Activated naive CD8-positive, alpha-beta T cell treated with anti-CD3 and anti-CD28 coated beads, Interleukin-2, amount 50 U/mL, for 24 hours (primary cell): Measurements from ENCODE around the gene CTSA.

ENCODE experiments used
- ATAC-seq: fragments of 150-1000 bp; cut with Tn5 transposase; one replicate; pipeline ENCODE4 v1.10.0; 2021
- DNase-seq: peaks from one replicate; pipeline ENCODE4 v3.0.0; 2021
- H3K27ac Mint-ChIP-seq: one replicate; pipeline ENCODE4 v1.8.0; 2021; ENCODE audit warnings: mild to moderate bottlenecking, mixed read lengths
- H3K27me3 Mint-ChIP-seq: one replicate; pipeline ENCODE4 v1.8.0; 2021; ENCODE audit warnings: mixed read lengths
- H3K36me3 Mint-ChIP-seq: one replicate; pipeline ENCODE4 v1.8.0; 2021; ENCODE audit warnings: low read depth, mixed read lengths
- H3K4me1 Mint-ChIP-seq: one replicate; pipeline ENCODE4 v1.8.0; 2021; ENCODE audit warnings: mixed read lengths
- H3K4me3 Mint-ChIP-seq: one replicate; pipeline ENCODE4 v1.8.0; 2021; ENCODE audit warnings: mild to moderate bottlenecking, moderate library complexity, mixed read lengths
- H3K9me3 Mint-ChIP-seq: one replicate; pipeline ENCODE4 v1.8.0; 2021; ENCODE audit warnings: mixed read lengths

The CTSA gene

GRCh38 chr20:45911486-45912343 is 20.6 kb downstream of the CTSA start, which contains the start of gene PLTP:
TSS of gene PLTP (minus strand) at chr20:45912155. CDS start at chr20:45911452, 703 bp downstream.
- DNase-seq (peak; percentile 54), ATAC-seq (no peak)
- H3K27me3 Mint-ChIP-seq, result peaks cover 7% of the 10 kb centered on the region
- H3K36me3 Mint-ChIP-seq, result no peaks in the 10 kb centered on the region
- peak within 1 kb of the TSS; percentile 83 for H3K4me3 Mint-ChIP-seq
- H3K4me1 Mint-ChIP-seq, result peaks cover 22% of the 10 kb centered on the region
- no peaks in the 10 kb centered on the region for H3K9me3 Mint-ChIP-seq
- H3K27ac Mint-ChIP-seq, result peak within 1 kb of the TSS; percentile 81

DNA sequence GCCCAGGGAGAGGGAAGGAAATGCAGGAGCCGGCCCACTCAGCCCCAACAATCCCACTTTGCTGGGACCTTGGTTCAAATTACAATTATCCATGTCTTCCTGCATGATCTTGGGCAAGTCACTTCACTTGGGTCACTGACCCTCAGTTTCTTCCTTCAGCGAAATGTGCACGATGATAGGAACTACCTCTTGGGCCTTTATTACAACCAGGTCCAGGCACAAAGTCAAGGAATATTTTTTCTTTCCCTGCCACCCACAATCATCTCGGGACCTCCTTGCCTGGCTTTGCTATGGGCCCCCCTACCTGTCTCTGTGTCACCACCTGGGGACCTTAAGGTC is 21.2 kb downstream of the CTSA start:
- no peak for ATAC-seq

DNA sequence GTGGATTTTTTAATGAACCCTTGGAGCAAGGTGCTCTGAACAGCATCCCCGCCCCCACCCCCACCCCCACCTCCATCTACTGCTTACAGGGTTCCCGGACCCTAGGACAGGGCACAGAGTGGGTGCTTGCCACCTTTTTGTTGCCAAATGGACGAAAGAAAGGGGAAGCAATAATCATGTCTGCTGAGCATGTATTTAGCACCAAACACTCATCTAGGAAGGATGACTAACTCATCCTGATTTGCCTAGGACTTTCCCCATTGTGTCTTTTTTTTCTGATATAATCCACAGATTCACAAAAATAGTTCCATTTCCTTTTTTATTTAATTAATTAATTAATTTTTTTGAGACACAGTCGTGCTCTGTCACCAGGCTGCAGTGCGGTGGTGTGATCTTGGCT is 22.0 kb downstream of the CTSA start:
- DNase-seq, result no peak
- Mint-ChIP-seq H3K9me3 (no peaks in the 10 kb centered on the region), H3K4me1 (peaks cover 22% of the 10 kb centered on the region), H3K27me3 (peaks cover 9% of the 10 kb centered on the region), H3K36me3 (no peaks in the 10 kb centered on the region), H3K27ac (no peak overlapping the region), H3K4me3 (no peak overlapping the region)
- ATAC-seq, result no peak

More for the DNA sequence above, 21.2 kb downstream of the CTSA start:
- Mint-ChIP-seq H3K27me3 (peaks cover 7% of the 10 kb centered on the region), H3K4me3 (peak overlapping the region; percentile 83), H3K27ac (peak overlapping the region; percentile 42), H3K9me3 (no peaks in the 10 kb centered on the region), H3K36me3 (no peaks in the 10 kb centered on the region), H3K4me1 (peaks cover 22% of the 10 kb centered on the region)
- no peak for DNase-seq

DNA sequence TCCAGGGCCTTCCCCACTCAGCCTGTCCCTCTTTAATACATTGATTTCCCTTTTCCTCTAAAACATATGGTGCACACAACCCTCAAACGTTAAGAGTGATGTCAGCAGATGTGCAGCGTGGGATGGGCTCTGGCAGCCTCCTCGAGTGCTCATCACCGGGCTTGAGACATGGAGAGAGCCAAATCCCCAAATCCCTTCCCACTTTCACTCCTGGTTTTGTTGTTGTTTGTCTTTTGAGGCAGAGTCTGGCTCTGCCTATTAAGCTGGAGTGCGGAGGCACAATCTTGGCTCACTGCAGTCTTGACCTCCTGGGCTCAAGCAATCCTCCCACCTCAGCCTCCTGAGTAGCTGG is 26.6 kb downstream of the CTSA start:
- Mint-ChIP-seq H3K27me3 (peaks cover 20% of the 10 kb centered on the region), H3K27ac (no peak overlapping the region), H3K9me3 (no peaks in the 10 kb centered on the region), H3K36me3 (no peaks in the 10 kb centered on the region), H3K4me1 (peaks cover 9% of the 10 kb centered on the region), H3K4me3 (no peak overlapping the region)
- DNase-seq (no peak), ATAC-seq (no peak)

DNA sequence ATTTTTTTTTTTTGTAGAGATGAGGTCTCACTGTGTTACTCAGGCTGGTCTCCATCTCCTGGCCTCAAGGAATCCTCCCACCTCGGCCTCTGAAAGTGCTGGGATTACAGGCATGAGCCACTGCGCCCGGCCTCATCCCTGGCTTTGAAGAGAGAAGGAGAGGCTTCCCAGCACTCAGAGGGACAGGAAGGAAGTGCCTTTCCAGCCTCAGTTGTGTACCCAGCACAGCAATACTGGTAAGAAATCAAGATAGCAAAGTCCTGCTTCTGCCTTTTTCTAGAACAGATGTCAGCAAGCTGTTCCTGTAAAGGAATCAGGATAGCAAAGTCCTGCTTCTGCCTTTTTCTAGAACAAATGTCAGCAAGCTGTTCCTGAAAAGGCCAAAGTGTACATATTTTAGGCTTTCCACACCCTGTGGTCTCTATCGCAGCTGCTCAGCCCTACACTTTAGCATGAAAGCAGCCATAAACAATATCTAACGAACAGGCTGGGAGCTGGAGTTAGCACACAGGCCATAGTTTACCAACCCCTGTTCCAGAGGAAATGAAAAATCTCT is 27.1 kb downstream of the CTSA start:
- H3K36me3 Mint-ChIP-seq, result no peaks in the 10 kb centered on the region
- H3K27me3 Mint-ChIP-seq, result peaks cover 19% of the 10 kb centered on the region
- no peak overlapping the region for H3K4me3 Mint-ChIP-seq
- H3K9me3 Mint-ChIP-seq, result no peaks in the 10 kb centered on the region
- no peak overlapping the region for H3K27ac Mint-ChIP-seq
- no peak for ATAC-seq
- peaks cover 8% of the 10 kb centered on the region for H3K4me1 Mint-ChIP-seq
- no peak for DNase-seq

DNA sequence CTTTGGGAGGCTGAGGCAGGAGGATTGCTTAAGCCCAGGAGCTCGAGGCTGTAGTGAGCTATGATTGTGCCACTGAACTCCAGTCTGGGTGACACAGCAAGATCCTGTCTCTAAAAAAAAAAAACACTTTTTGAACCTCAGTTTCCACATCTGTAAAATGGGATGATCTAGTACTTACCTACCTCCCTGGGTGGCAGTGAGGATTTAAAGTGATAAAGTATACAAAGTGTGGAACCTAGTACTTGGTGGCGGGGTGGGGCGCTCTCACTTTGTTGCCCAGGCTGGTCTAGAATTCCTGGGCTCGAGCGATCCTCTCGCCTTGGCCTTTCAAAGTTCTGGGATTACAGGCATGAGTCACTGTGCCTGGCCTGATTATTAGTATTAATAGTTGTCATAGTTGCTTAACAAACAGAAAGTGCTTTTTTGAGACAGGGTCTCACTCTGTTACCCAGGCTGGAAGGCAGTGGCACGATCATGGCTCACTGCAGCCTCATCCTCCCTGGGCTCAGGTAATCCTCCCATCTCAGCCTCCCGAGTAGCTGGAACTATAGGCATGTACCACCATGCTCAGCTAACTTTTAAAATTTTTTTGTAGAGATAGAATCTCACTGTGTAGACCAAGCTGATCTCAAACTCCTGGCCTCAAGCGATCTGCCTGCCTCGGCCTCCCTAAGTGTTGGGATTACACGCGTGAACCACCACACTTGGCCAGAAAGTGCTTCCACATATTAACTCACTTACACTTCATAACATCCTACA is 27.8 kb downstream of the CTSA start:
- no peak overlapping the region for H3K27ac Mint-ChIP-seq
- no peak overlapping the region for H3K4me3 Mint-ChIP-seq
- ATAC-seq, result no peak
- H3K4me1 Mint-ChIP-seq, result peaks cover 8% of the 10 kb centered on the region
- no peaks in the 10 kb centered on the region for H3K9me3 Mint-ChIP-seq
- DNase-seq, result no peak
- H3K36me3 Mint-ChIP-seq, result no peaks in the 10 kb centered on the region
- peaks cover 19% of the 10 kb centered on the region for H3K27me3 Mint-ChIP-seq

- peaks cover 16% of the 10 kb centered on the region for H3K27me3 Mint-ChIP-seq
- no peak for DNase-seq
- H3K36me3 Mint-ChIP-seq, result no peaks in the 10 kb centered on the region
- no peak for ATAC-seq
- peaks cover 10% of the 10 kb centered on the region for H3K4me1 Mint-ChIP-seq
- no peaks in the 10 kb centered on the region for H3K9me3 Mint-ChIP-seq
- H3K4me3 Mint-ChIP-seq, result no peak overlapping the region
- no peak overlapping the region for H3K27ac Mint-ChIP-seq
These were observed 28.6 kb downstream of the CTSA start for GRCh38 chr20:45919542-45920399.

- no peak for ATAC-seq
- H3K9me3 Mint-ChIP-seq, result no peaks in the 10 kb centered on the region
- H3K27me3 Mint-ChIP-seq, result peaks cover 16% of the 10 kb centered on the region
These were observed 29.6 kb downstream of the CTSA start for GRCh38 chr20:45920462-45921336.

DNA sequence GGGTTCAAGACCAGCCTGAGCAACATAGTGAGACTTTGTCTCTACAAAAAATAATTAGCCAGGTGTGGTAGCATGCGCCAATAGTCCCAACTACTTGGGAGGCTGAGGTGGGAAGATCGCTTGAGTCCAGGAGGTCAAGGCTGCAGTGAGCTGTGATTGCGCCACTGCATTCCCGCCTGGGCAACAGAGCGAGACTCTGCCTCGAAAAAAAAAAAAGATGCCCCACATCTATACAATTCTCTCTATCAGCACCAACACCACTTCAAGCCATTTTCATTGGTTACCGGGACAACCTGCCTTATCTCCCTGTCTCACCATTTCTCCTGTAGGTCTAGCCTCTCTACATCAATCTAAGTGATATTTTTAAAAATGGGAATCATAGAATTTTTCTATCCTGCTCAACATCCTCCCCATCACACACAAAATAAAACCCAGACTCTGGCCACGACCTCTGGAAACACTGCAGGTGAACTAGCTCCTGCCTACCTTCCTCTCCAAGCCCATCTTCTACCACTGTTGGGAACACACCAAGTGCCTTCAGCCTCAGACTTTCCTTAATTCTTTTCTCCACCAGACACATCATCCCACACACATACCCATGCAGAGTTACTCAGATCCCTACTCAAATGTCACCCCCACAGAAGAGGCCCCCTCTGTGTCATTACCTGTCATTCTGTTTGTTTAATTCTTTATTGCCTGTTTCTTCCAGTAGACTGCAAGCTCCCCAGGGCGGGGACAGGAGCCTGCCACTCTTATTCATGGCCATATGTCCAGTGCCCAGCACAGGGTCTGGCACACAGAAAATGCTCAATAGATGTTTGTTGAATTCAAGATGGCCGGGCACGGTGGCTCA is 30.4 kb downstream of the CTSA start:
- no peak for DNase-seq
- peak; percentile 88 for ATAC-seq
- H3K27ac Mint-ChIP-seq, result no peak overlapping the region
- H3K9me3 Mint-ChIP-seq, result no peaks in the 10 kb centered on the region
- no peak overlapping the region for H3K4me3 Mint-ChIP-seq
- H3K4me1 Mint-ChIP-seq, result peaks cover 10% of the 10 kb centered on the region
- no peaks in the 10 kb centered on the region for H3K36me3 Mint-ChIP-seq
- H3K27me3 Mint-ChIP-seq, result peaks cover 16% of the 10 kb centered on the region

More at GRCh38 chr20:45920462-45921336, 29.6 kb downstream of the CTSA start:
- Mint-ChIP-seq H3K4me1 (peaks cover 10% of the 10 kb centered on the region), H3K36me3 (no peaks in the 10 kb centered on the region), H3K4me3 (no peak overlapping the region), H3K27ac (no peak overlapping the region)
- no peak for DNase-seq

GRCh38 chr20:45924391-45925261 is 33.5 kb downstream of the CTSA start:
- Mint-ChIP-seq H3K4me1 (peaks cover 10% of the 10 kb centered on the region), H3K27me3 (peaks cover 13% of the 10 kb centered on the region), H3K4me3 (no peak overlapping the region), H3K9me3 (no peaks in the 10 kb centered on the region), H3K27ac (no peak overlapping the region), H3K36me3 (no peaks in the 10 kb centered on the region)
- ATAC-seq (no peak), DNase-seq (no peak)

DNA sequence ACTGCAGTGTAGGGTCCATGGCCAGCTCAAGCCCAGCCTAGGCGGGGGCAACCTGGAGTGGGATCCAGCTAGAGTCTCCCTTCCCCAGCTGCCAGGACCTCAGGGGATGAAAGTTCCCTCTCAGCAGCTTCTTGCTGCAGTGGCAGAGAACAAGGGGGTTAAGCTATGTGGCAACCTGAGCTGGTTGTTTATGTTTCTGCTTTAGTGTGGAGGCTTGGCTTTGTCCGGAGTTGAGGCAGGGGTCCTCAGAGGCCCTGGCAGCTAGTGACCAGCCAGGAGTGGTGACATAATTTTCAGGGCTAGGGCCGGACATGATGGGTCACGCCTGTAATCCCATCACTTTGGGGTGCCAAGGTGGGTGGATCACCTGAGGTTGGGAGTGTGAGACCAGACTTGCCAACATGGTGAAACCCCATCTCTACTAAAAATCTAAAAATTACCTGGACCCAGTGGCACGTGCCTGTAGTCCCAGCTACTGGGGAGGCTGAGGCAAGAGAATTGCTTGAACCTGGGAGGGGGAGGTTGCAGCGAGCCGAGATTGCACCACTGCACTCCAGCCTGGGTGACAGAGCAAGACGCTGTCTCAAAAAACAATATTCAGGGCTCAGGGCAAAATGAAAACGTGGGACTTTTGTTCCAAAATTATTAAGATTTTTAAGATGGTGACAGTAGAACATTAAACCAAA is 34.8 kb downstream of the CTSA start:
- Mint-ChIP-seq H3K36me3 (no peaks in the 10 kb centered on the region), H3K9me3 (no peaks in the 10 kb centered on the region), H3K27me3 (peaks cover 6% of the 10 kb centered on the region), H3K4me3 (no peak overlapping the region), H3K4me1 (peaks cover 10% of the 10 kb centered on the region), H3K27ac (no peak overlapping the region)
- no peak for ATAC-seq
- DNase-seq, result no peak

GRCh38 chr20:45926731-45927070 is 35.6 kb downstream of the CTSA start:
- Mint-ChIP-seq H3K27ac (no peak overlapping the region), H3K36me3 (no peaks in the 10 kb centered on the region), H3K4me3 (no peak overlapping the region), H3K27me3 (peaks cover 1% of the 10 kb centered on the region), H3K4me1 (peaks cover 6% of the 10 kb centered on the region), H3K9me3 (no peaks in the 10 kb centered on the region)
- DNase-seq, result no peak
- no peak for ATAC-seq
